Measurements from ENCODE around the gene PNCK. TPM values are rescaled to one million over a fixed set of nuclear protein-coding genes. Genes with fewer than 3 reads are reported as not detected.

Gene PNCK
- total and polyA plus RNA-seq, 2 of the 13 experiments (the other 11 are each of a cell fraction or from before 2014, with no cell fraction given) = 33.1 TPM; not detected in 1

GRCh38 chrX:153674219-153674851 is 722 bp upstream of the PNCK start:
- no peaks in the 10 kb centered on the region for H3K27me3 ChIP-seq (ENCODE audit: control insufficient read depth in 1 of 2, insufficient read depth in 2 of 2, low read length in 2 of 2)
- POLR2A ChIA-PET = no interaction called here
- BruUV-seq (replicated peaks) = no TSS peak
- in situ Hi-C loops (cut with HindIII; ENCODE audit: extremely low pct_ligation_motif_present, low pct_unique_long_range_greater_than_20kb) (loop anchor here (25.0 kb wide), 1 partner anchor 712 kb away; no protein-coding TSS in a partner anchor), intact Hi-C loops (cut with micrococcal nuclease; ENCODE audit: unreplicated experiment) (no loop called here)
- no peaks in the 10 kb centered on the region for H4K20me1 ChIP-seq (ENCODE audit: insufficient read depth, low read length)
- no peak overlapping the region for H3K4me3 ChIP-seq (replicated peaks in 1 of 3; ENCODE audit: insufficient read depth in 1 of 3, low read depth in 2 of 3, low read length in 3 of 3)
- no peak overlapping the region for H2AFZ ChIP-seq (ENCODE audit: low read length)
- no peaks in the 10 kb centered on the region for H3K36me3 ChIP-seq (replicated peaks in 1 of 2; ENCODE audit: control insufficient read depth in 1 of 2, insufficient read depth in 2 of 2, low read length in 2 of 2)
- no peaks in the 10 kb centered on the region for H3K79me2 ChIP-seq (ENCODE audit: insufficient read depth, low read length)
- peaks cover 57% of the 10 kb centered on the region for H3K4me1 ChIP-seq (ENCODE audit: insufficient read depth, low read length)
- CTCF ChIA-PET (ENCODE audit: low intra/inter-chr PET ratio, low total read pairs) = no interaction called here
- no peak for TF ChIP-seq NRL (CRISPR knock-in tag; IDR thresholded peaks at IDR 0.05; ENCODE audit: borderline replicate concordance)
- 0 out of 2 replicates have a peak, but pooled peaks have one; percentile 60 for TF ChIP-seq ZBTB38 (CRISPR knock-in tag; IDR thresholded peaks at IDR 0.05)
- TF ChIP-seq ZNF687 (CRISPR knock-in tag; IDR thresholded peaks at IDR 0.05) = peak; percentile 79
- TF ChIP-seq TAF1 (CRISPR knock-in tag; IDR thresholded peaks at IDR 0.05) = no peak
- TF ChIP-seq SRSF1 (optimal IDR thresholded peaks at IDR 0.05; ENCODE audit: low read depth, low read length) = no peak
- no peak for TF ChIP-seq MAFG (CRISPR knock-in tag; IDR thresholded peaks at IDR 0.05)
- TF ChIP-seq HOXA3 (CRISPR knock-in tag; IDR thresholded peaks at IDR 0.05) = no peak
- no peak for TF ChIP-seq MXD4 (CRISPR knock-in tag; IDR thresholded peaks at IDR 0.05)
- no peak for TF ChIP-seq ZNF800 (CRISPR knock-in tag; IDR thresholded peaks at IDR 0.05)
- no peak for TF ChIP-seq RFX3 (CRISPR knock-in tag; IDR thresholded peaks at IDR 0.05)
- no peak for TF ChIP-seq ZNF3 (CRISPR knock-in tag; IDR thresholded peaks at IDR 0.05)
- TF ChIP-seq HMGXB4 (CRISPR knock-in tag; IDR thresholded peaks at IDR 0.05; ENCODE audit: borderline replicate concordance in 1 of 2, low read depth in 1 of 2) = no peak
- no peak for TF ChIP-seq SRSF9 (IDR thresholded peaks at IDR 0.05; ENCODE audit: borderline replicate concordance, insufficient read depth, low read depth, low read length, poor library complexity, severe bottlenecking)
- TF ChIP-seq TCF7 (IDR thresholded peaks at IDR 0.05; ENCODE audit: low read depth) = no peak
- TF ChIP-seq ZNF230 (CRISPR knock-in tag; IDR thresholded peaks at IDR 0.05) = no peak
- TF ChIP-seq ZNF225 (CRISPR knock-in tag; IDR thresholded peaks at IDR 0.05) = no peak
- TF ChIP-seq ZNF83 (CRISPR knock-in tag; IDR thresholded peaks at IDR 0.05; ENCODE audit: borderline replicate concordance) = no peak
- no peak for DNase-seq (ENCODE audit: low spot score)
- H3K9ac ChIP-seq (ENCODE audit: insufficient read depth, low read depth, low read length) = no peak overlapping the region
- H3K9me3 ChIP-seq (ENCODE audit: low read length) = no peaks in the 10 kb centered on the region
- no peak for ATAC-seq
- WGBS (ENCODE audit: low lambda C conversion rate) = 88% methylated on average over 25 of the region's 27 CpGs
- no peak for FAIRE-seq
- no peak overlapping the region for H3K4me2 ChIP-seq (ENCODE audit: low read depth, low read length)
- no peak overlapping the region for H3K27ac ChIP-seq (ENCODE audit: extremely low read length, insufficient read depth, low read length)

Measured in HepG2 (cell line).